ENCODE results near the gene ZNF773.

The ZNF773 gene

DNA sequence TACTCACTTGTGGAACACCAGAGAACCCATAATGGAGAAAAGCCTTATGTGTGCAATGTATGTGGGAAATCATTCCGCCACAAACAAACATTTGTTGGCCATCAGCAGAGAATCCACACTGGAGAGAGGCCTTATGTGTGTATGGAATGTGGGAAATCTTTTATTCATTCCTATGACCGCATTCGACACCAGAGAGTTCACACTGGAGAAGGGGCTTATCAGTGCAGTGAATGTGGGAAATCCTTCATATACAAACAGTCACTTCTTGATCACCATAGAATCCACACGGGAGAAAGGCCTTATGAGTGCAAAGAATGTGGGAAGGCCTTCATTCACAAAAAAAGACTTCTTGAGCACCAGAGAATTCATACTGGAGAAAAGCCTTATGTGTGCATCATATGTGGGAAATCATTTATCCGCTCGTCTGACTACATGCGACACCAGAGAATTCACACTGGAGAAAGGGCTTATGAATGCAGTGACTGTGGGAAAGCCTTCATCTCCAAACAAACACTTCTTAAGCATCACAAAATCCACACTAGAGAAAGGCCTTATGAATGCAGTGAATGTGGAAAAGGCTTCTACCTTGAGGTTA is 38.3 kb downstream of the ZNF773 start:
- TF ChIP-seq, protein P1, sequence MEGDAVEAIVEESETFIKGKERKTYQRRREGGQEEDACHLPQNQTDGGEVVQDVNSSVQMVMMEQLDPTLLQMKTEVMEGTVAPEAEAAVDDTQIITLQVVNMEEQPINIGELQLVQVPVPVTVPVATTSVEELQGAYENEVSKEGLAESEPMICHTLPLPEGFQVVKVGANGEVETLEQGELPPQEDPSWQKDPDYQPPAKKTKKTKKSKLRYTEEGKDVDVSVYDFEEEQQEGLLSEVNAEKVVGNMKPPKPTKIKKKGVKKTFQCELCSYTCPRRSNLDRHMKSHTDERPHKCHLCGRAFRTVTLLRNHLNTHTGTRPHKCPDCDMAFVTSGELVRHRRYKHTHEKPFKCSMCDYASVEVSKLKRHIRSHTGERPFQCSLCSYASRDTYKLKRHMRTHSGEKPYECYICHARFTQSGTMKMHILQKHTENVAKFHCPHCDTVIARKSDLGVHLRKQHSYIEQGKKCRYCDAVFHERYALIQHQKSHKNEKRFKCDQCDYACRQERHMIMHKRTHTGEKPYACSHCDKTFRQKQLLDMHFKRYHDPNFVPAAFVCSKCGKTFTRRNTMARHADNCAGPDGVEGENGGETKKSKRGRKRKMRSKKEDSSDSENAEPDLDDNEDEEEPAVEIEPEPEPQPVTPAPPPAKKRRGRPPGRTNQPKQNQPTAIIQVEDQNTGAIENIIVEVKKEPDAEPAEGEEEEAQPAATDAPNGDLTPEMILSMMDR (IDR thresholded peaks at IDR 0.05; ENCODE audit: insufficient read depth, low read length, missing control alignments): no peak
- no peak overlapping the region for H3K4me3 ChIP-seq (ENCODE audit: low read depth, low read length)
- POLR2A ChIA-PET: no interaction called here
- no peak for DNase-seq (ENCODE audit: low read depth, low spot score)
- CTCF ChIA-PET: no interaction called here

DNA sequence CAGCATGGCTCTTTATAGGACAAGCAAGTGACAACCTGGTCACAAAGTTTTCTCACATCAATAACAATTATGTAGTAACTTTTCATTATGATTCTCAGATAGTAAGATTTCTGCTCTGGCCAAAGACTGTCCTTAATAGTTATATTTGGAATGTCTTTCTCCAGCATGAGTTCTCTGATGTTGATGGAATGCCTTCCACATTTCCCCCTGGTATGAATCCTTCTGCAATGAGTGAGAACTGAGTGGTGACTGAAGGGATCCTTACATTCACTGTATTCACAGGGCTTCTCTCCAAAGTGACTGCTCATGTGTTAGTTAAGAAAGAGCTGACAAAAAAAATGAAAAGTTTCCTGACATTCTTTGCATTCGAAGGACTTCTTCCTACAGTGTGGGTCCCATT is 46.8 kb downstream of the ZNF773 start:
- TF ChIP-seq, protein P1 (IDR thresholded peaks at IDR 0.05; ENCODE audit: insufficient read depth, low read length, missing control alignments): no peak
- DNase-seq (ENCODE audit: low read depth, low spot score): no peak
- CTCF ChIA-PET: interaction anchor here (2.3 kb wide), 1 partner anchor 12 kb away, joined by 5 read pairs; no protein-coding TSS in a partner anchor
- no peak overlapping the region for H3K4me3 ChIP-seq (ENCODE audit: low read depth, low read length)
- POLR2A ChIA-PET: no interaction called here

DNA sequence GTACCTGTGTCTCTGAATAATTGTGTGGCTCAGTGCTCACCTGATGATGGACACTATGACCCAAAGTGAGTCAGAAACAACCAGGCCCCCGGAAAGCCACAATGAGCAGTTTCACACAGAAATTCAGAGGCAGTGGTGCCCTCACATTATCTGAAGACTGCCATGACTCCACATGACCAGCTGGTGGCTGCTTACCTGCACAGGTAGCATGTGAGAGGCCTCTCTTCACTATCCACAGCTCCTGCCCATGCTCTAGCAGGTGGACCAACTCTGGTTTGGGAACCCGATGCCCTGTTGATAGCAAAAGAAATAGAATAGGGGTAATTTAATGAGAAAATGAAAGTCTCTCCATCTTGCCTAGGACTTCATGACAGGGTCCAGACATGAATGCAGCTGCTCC is 52.7 kb downstream of the ZNF773 start:
- TF ChIP-seq, protein P1 (IDR thresholded peaks at IDR 0.05; ENCODE audit: insufficient read depth, low read length, missing control alignments): no peak
- ChIA-PET POLR2A (no interaction called here), CTCF (no interaction called here)
- DNase-seq (ENCODE audit: low read depth, low spot score): no peak
- no peak overlapping the region for H3K4me3 ChIP-seq (ENCODE audit: low read depth, low read length)

DNA sequence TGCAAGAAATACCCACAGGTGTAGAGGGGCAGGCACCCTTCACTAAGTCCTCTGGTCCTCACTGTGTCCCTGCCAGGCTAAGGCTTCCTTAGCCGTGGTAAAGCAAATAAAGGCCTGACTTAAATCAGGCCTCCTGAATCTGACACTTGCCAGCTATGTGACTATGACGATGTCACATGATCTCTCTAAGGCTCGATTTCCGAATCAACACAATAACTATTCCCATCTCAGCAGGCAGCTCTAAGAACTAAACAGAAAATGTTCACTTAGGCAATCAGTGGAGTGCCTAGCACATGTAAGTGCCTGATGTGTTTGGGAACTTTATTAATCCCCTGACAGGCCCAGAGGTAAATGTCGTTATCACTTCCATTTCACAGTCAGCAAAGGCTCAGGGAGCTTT is 57.9 kb downstream of the ZNF773 start:
- TF ChIP-seq, protein P1 (IDR thresholded peaks at IDR 0.05; ENCODE audit: insufficient read depth, low read length, missing control alignments): no peak
- ChIA-PET CTCF (interaction anchor here (0.9 to 1.9 kb wide), 5 partner anchors 12 to 601 kb away, joined by 3 to 5 read pairs (median 3); partner anchors contain the start of gene ZNF211), POLR2A (no interaction called here)
- DNase-seq (ENCODE audit: low read depth, low spot score): no peak
- no peak overlapping the region for H3K4me3 ChIP-seq (ENCODE audit: low read depth, low read length)

All from AG04449 (cell line).